B cell (primary cell): ENCODE results near the gene HMCN1.

Source experiments
- CTCF ChIP-seq: fragments of 200-600 bp; IDR thresholded peaks from one replicate; pipeline ENCODE4 v1.8.0; 2022; ENCODE audit warnings: antibody characterized with exemption, mild to moderate bottlenecking
- EZH2 ChIP-seq: IDR thresholded peaks from 2 replicates; pipeline ENCODE4 v1.6.1; 2012; ENCODE audit warnings: borderline replicate concordance, low read depth, mild to moderate bottlenecking, moderate library complexity, low read length; ENCODE audit not compliant: insufficient read depth, poor library complexity, severe bottlenecking

DNA sequence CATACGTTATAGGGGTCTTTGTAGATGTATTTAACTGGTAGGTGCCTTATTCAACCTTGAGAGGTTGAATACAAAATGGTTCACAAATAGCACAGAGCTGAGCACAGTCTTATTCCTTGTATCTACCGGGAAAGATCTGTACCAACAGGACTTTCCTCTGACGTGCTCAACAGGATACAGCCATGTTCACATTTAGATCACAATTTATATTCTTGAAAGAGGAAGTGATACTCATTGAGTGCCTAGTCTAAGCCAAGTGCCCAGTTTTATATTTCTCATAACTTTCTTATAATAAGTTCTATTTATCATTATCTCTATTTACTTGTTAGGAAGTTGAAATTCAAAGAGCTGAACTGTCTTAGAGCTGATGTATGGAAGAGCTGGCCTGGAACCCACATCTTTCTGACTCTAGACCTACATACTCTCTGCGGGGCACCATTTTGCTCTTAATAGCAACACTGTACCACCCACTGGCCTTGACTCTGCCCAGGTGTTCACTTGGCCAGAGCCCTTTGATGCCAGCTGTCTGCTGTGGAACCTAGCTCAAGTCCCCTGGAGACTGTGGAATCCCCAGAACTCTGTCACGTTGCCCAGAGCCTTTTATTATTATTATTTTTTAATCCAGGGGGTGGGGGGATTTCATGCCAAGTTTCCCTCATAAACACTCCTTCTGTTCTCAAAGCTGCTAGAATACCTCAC is 484.6 kb downstream of the HMCN1 start:
- no peak for TF ChIP-seq CTCF
- TF ChIP-seq EZH2: no peak
